ENCODE data around the gene GNAI3. TPM values are rescaled to one million over a fixed set of nuclear protein-coding genes. Genes with fewer than 3 reads are reported as not detected.
"Not testable (repeated sequence)": the region's sequence is repeated elsewhere in the genome, so short reads cannot be mapped to it uniquely, and the experiment has no call there.

GNAI3 gene
- polyA plus RNA-seq, 4 donors: 12.2 to 14.2 (median 13.7) TPM

GRCh38 chr1:109655615-109656519 is 107.5 kb downstream of the GNAI3 start, which contains the start of gene GSTM4:
Gene GSTM4 (plus strand): TSS chr1:109656099. CDS start chr1:109656390, 291 bp downstream.
- DNase-seq (ENCODE audit: low read depth in 4 of 4, low spot score in 3 of 4): peak; percentile 66 to 74 (median 70)

- DNase-seq (ENCODE audit: low read depth in 4 of 4, low spot score in 3 of 4): no peak
Measured at GRCh38 chr1:109657395-109657794, 109.0 kb downstream of the GNAI3 start.

- no peak for DNase-seq (ENCODE audit: low read depth in 4 of 4, low spot score in 3 of 4)
Measured at GRCh38 chr1:109657970-109658369, 109.6 kb downstream of the GNAI3 start.

GRCh38 chr1:109658533-109659042 is 110.2 kb downstream of the GNAI3 start:
- DNase-seq (ENCODE audit: low read depth in 4 of 4, low spot score in 3 of 4): no peak

- no peak for DNase-seq (ENCODE audit: low read depth in 4 of 4, low spot score in 3 of 4)
Measured at GRCh38 chr1:109659145-109659544, 110.7 kb downstream of the GNAI3 start.

GRCh38 chr1:109659997-109660690 is 111.7 kb downstream of the GNAI3 start:
- peak in 2 of 4 donors; percentile 29 to 70 for DNase-seq (ENCODE audit: low read depth in 4 of 4, low spot score in 3 of 4)

GRCh38 chr1:109660691-109661026 is 112.2 kb downstream of the GNAI3 start:
- not testable (repeated sequence) for DNase-seq (ENCODE audit: low read depth in 4 of 4, low spot score in 3 of 4)

- no peak for DNase-seq (ENCODE audit: low read depth in 4 of 4, low spot score in 3 of 4)
Measured at GRCh38 chr1:109661391-109661790, 113.0 kb downstream of the GNAI3 start.

- no peak for DNase-seq (ENCODE audit: low read depth in 4 of 4, low spot score in 3 of 4)
Measured at GRCh38 chr1:109664671-109665070, 116.3 kb downstream of the GNAI3 start.

- peak; percentile 79 to 88 (median 83) for DNase-seq (ENCODE audit: low read depth in 4 of 4, low spot score in 3 of 4)
Measured at GRCh38 chr1:109667452-109668122, 119.2 kb downstream of the GNAI3 start, which contains the start of gene GSTM2. Gene GSTM2 (plus strand): TSS chr1:109668057. CDS start chr1:109668116, 59 bp downstream.

Other genes starting within 250 kb of the GNAI3 start
- gene MYBPHL, start 241.6 kb upstream of the GNAI3 start, polyA plus RNA-seq (ENCODE audit: insufficient read length in 4 of 4): under 1 TPM in 2 of 4 donors, not detected in 2; 0.14 to 0.26 TPM
- gene SORT1, start 150.7 kb upstream of the GNAI3 start, polyA plus RNA-seq (ENCODE audit: insufficient read length in 4 of 4): 10 to 100 TPM; 54.6 to 66.3 (median 62.6) TPM
- 100 to 1,000 TPM in 3 of 4 donors, 10 to 100 TPM in 1; 98.8 to 111 (median 106) TPM for gene PSMA5, start 122.2 kb upstream of the GNAI3 start, polyA plus RNA-seq (ENCODE audit: insufficient read length in 4 of 4)
- gene SYPL2, start 82.1 kb upstream of the GNAI3 start, polyA plus RNA-seq (ENCODE audit: insufficient read length in 4 of 4): 10 to 100 TPM in 2 of 4 donors, 1 to 10 TPM in 2; 6.5 to 12.5 (median 10.3) TPM
- 10 to 100 TPM in 2 of 4 donors, 1 to 10 TPM in 2; 9.0 to 10.2 (median 9.8) TPM for gene ATXN7L2, start 64.7 kb upstream of the GNAI3 start, polyA plus RNA-seq (ENCODE audit: insufficient read length in 4 of 4)
- 1 to 10 TPM; 8.1 to 9.3 (median 9.2) TPM for gene CYB561D1, start 54.5 kb upstream of the GNAI3 start, polyA plus RNA-seq (ENCODE audit: insufficient read length in 4 of 4)
- gene AMIGO1, start 38.9 kb upstream of the GNAI3 start, polyA plus RNA-seq (ENCODE audit: insufficient read length in 4 of 4): 1 to 10 TPM; 8.0 to 9.1 (median 9.0) TPM
- under 1 TPM; 0.49 to 0.91 (median 0.90) TPM for gene GPR61, start 8.7 kb upstream of the GNAI3 start, polyA plus RNA-seq (ENCODE audit: insufficient read length in 4 of 4)
- under 1 TPM in 1 of 4 donors, not detected in 3; 0.06 TPM for gene GNAT2, start 71.0 kb downstream of the GNAI3 start, polyA plus RNA-seq (ENCODE audit: insufficient read length in 4 of 4)
- gene AMPD2, start 71.2 kb downstream of the GNAI3 start, polyA plus RNA-seq (ENCODE audit: insufficient read length in 4 of 4): 10 to 100 TPM; 46.1 to 49.2 (median 48.4) TPM
- gene GSTM4, start 107.5 kb downstream of the GNAI3 start, polyA plus RNA-seq (ENCODE audit: insufficient read length in 4 of 4): 10 to 100 TPM; 56.8 to 69.7 (median 63.0) TPM
- 100 to 1,000 TPM; 171 to 257 (median 213) TPM for gene GSTM2, start 119.4 kb downstream of the GNAI3 start, polyA plus RNA-seq (ENCODE audit: insufficient read length in 4 of 4)
- gene GSTM1, start 139.2 kb downstream of the GNAI3 start, polyA plus RNA-seq (ENCODE audit: insufficient read length in 4 of 4): 100 to 1,000 TPM in 1 of 4 donors, 1 to 10 TPM in 3; 2.4 to 121 (median 3.1) TPM
- 10 to 100 TPM; 28.7 to 55.4 (median 41.5) TPM for gene GSTM5, start 163.6 kb downstream of the GNAI3 start, polyA plus RNA-seq (ENCODE audit: insufficient read length in 4 of 4)
- gene GSTM3, start 192.4 kb downstream of the GNAI3 start, polyA plus RNA-seq (ENCODE audit: insufficient read length in 4 of 4): 100 to 1,000 TPM; 225 to 281 (median 244) TPM
- under 1 TPM; 0.24 to 1.00 (median 0.50) TPM for gene EPS8L3, start 215.3 kb downstream of the GNAI3 start, polyA plus RNA-seq (ENCODE audit: insufficient read length in 4 of 4)

Data from right renal pelvis (tissue), 4 donors.